ENCODE results near the gene PGM1. TPM values are rescaled to one million over a fixed set of nuclear protein-coding genes. Genes with fewer than 3 reads are reported as not detected.

Gene PGM1
- total RNA-seq, 1 donor from 2014 or later, result 33.7 TPM

- no peak for DNase-seq (ENCODE audit: low spot score)
- ATAC-seq, result no peak
- intact Hi-C loops (cut with DNase I), result no loop called here
These were observed 85.9 kb downstream of the PGM1 start for GRCh38 chr1:63679076-63679475.

DNA sequence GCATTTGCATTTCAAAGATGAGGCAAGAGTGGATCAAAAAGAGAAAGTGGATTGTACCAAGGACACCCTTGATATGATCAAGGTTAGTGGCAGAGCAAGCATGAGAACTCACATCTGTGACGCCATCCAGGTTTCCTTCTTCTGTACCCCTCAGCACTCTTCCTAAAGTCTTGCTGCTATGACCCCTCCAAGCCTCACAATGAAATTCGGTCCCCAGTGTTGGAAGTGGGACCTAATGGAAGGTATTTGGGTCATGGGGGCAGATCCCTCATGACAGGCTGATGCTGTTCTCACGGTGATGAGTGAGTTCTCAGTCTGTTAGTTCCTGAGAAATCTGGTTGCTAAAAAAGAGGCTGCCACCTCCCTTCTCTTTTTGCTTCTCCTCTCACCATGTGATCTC, 86.4 kb downstream of the PGM1 start:
- DNase-seq (ENCODE audit: low spot score), result no peak
- intact Hi-C loops (cut with DNase I), result no loop called here

GRCh38 chr1:63682936-63683335, 89.7 kb downstream of the PGM1 start:
- DNase-seq (ENCODE audit: low spot score) (no peak), ATAC-seq (no peak)
- intact Hi-C loops (cut with DNase I), result no loop called here

More for the DNA sequence above, 86.4 kb downstream of the PGM1 start:
- ATAC-seq, result no peak

GRCh38 chr1:63683759-63684158, 90.5 kb downstream of the PGM1 start:
- DNase-seq (ENCODE audit: low spot score) (no peak), ATAC-seq (no peak)
- intact Hi-C loops (cut with DNase I), result no loop called here

- intact Hi-C loops (cut with DNase I), result no loop called here
- no peak for ATAC-seq
- DNase-seq (ENCODE audit: low spot score), result no peak
These were observed 93.5 kb downstream of the PGM1 start for GRCh38 chr1:63686696-63687095.

DNA sequence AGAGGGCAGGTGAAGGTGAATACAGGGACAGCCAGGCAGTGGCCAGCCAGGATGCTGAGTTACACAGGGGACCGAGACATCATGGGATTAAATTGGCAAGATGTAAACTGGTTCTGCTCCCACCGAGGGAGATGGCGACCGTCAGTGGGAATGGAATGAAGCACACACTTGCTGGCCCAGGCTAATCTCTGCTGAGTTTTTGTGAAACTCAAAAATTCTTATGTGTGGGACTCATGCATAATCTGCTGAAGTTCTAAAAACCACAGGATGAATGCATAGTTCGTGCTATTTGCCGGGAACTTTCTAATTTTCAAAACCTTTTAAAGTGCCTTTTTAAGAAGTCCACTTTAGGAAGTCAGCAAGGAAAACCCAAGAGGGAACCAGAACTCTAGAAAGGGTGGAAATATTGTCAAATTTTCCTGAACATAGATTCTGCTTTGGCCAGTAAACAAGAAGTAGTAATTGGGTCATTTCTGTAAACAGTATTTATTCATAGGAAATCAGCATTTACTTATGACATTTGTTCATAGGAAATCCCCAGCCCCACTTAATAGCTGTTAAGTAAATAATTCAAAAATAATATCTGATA, 95.2 kb downstream of the PGM1 start:
- intact Hi-C loops (cut with DNase I), result no loop called here

GRCh38 chr1:63690966-63691700, 97.9 kb downstream of the PGM1 start:
- DNase-seq (ENCODE audit: low spot score) (no peak), ATAC-seq (no peak)
- intact Hi-C loops (cut with DNase I), result loop anchor here (5.0 kb wide), 1 partner anchor 446 kb away; no protein-coding TSS in a partner anchor

More for the DNA sequence above, 95.2 kb downstream of the PGM1 start:
- no peak for DNase-seq (ENCODE audit: low spot score)
- ATAC-seq, result no peak

- peak; percentile 97 for ATAC-seq
- no peak for DNase-seq (ENCODE audit: low spot score)
- intact Hi-C loops (cut with DNase I), result loop anchor here (5.0 kb wide), 1 partner anchor 445 kb away; no protein-coding TSS in a partner anchor
These were observed 98.7 kb downstream of the PGM1 start for GRCh38 chr1:63691701-63692425.

DNA sequence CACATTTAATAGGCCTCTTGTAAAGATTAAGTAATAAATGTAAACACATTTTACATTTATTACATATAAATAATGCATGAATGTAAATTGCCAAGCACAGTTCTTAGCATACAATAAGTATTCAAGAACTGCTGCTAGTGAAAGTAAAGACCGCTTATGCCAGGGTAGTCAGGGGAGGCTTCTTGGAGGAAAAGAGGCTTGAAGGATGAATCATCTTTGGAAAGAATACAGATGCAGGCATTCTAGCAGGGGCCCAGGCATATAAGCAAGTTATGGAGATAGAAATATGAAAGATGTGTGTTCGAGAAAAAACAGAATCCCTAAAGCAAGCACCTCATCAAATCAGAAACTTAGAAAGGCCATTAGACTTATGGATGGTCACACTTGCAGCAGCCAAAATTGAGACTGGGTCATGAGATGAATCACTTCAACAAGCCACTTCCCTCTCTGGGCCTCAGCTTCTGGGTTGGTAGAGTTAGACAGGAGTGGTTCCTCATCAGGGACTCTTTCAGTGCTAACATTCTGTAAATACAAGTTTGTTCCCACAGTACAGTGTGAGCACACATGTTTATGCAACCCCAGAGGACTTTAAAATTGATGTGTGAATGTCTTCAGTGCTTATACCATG, 100.8 kb downstream of the PGM1 start:
- no peak for DNase-seq (ENCODE audit: low spot score)
- intact Hi-C loops (cut with DNase I), result loop anchor here (5.0 kb wide), 1 partner anchor 443 kb away; no protein-coding TSS in a partner anchor
- ATAC-seq, result no peak

DNA sequence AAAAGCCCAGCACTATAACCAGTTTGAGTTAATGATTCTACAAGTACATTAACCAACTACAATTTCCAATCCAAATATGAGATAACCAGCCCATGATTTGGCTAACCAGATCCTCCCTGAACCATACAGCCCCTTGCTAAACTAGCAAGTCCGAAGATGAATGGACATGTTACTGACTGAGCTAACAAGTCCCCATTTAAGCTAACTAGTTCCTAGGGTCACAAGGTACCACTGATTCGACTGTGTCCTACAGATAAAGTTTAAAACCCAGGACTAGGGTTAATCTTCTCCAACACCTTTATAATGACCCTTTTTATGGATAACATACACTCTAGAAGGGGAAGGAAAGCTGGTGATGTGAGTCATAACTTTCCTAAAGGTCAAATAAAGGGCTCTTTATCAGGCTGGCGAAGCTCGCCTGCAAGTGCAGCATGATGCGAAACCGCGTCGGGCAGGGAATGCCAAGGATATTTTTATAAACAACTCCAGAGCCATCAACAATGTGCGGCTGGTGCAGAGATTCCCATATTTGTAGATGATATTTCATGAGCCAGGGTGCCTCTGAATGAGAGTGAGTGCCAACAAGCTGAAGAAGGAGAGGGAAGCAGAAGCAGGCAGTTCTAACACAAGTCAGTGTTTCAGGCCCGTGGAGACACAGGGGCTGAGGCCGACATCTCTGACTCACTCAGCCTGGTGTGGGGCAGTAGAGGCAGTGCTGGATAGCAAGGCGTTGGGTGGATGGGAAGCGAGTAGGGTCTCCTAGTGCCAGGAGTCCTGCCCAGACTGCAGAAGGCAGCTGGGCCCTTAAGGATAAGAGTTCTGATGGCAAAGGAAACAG, 105.0 kb downstream of the PGM1 start:
- no peak for DNase-seq (ENCODE audit: low spot score)
- ATAC-seq, result peak; percentile 43
- intact Hi-C loops (cut with DNase I), result no loop called here

DNA sequence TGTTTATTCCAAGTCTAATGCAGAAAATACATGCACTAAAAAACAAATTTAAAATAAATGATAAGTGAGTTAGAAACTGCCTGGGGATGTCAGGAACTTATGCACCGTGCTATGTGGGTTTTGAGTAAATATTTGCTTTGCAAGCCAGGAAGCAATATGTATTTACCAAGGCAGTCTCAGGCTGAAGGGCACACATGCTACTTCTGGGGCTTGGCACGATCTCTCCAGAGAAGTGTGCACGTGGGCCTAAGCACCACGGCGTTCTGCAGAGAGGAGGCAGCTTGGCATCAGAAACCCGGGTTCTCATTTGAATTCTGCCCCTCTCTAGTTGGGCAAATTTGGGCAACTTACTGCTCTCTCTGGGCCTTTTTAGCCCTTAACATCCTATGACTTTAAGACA, 108.0 kb downstream of the PGM1 start:
- intact Hi-C loops (cut with DNase I), result no loop called here
- no peak for ATAC-seq
- no peak for DNase-seq (ENCODE audit: low spot score)

- intact Hi-C loops (cut with DNase I), result no loop called here
- no peak for DNase-seq (ENCODE audit: low spot score)
- ATAC-seq, result no peak
These were observed 110.5 kb downstream of the PGM1 start for GRCh38 chr1:63703701-63704107.

- DNase-seq (ENCODE audit: low spot score), result no peak
- intact Hi-C loops (cut with DNase I), result no loop called here
- no peak for ATAC-seq
These were observed 111.2 kb downstream of the PGM1 start for GRCh38 chr1:63704443-63704842.

DNA sequence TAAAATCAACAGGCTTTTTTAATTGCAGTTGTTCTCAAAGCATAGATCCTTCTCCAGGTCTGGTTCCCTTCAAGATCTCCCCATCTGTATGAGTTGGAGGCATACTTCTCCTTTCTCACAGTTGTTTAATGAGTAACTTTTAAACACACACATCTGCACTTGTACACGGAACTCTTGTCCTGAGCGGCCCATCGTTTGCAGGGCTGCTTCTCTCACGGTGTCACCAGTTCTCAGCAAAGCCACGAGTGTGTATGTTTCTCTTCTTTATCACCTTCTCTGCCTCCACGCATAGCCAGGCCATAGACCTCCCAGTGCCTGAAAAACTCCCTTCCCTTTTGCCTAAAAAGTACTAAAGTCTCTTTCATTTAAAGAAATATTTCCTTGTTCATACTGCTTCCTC, 111.9 kb downstream of the PGM1 start:
- intact Hi-C loops (cut with DNase I), result no loop called here
- no peak for DNase-seq (ENCODE audit: low spot score)

GRCh38 chr1:63709267-63709828, 116.1 kb downstream of the PGM1 start:
- intact Hi-C loops (cut with DNase I), result no loop called here

More for the DNA sequence above, 111.9 kb downstream of the PGM1 start:
- ATAC-seq, result no peak

More at GRCh38 chr1:63709267-63709828, 116.1 kb downstream of the PGM1 start:
- DNase-seq (ENCODE audit: low spot score) (no peak), ATAC-seq (no peak)

Data from sciatic nerve (tissue), 2 donors.